Measurements from ENCODE around the gene INPP5A.
"Not testable (repeated sequence)": the region's sequence is repeated elsewhere in the genome, so short reads cannot be mapped to it uniquely, and the experiment has no call there.

INPP5A gene

GRCh38 chr10:132551093-132551807 is 13.7 kb downstream of the INPP5A start:
- DNase-seq (ENCODE audit: low spot score), result no peak
- H4K91ac ChIP-seq (ENCODE audit: low read depth, low read length, poor library complexity), result no peak overlapping the region
- no CpG with 5 or more reads among the region's 15 CpGs for WGBS, 2 donors (ENCODE audit: extremely low coverage in 2 of 2, insufficient read length in 2 of 2, insufficient replicate concordance in 1 of 2)

DNA sequence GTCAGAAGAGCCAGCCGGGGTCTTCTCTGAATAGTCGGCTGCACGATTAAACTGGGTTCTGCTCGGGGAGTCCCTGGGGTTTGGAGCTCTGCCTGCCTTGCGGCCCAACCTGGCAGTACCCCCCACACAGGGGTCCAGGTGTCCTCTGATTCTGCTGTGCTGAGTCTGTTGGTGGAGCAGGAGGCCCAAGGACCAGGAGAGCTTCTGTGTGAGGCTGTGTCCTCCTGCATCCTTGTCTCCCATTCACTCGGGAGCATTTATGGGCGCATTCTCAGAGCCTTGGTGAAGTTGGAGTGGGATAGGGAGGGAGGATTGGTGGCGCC is 14.2 kb downstream of the INPP5A start:
- Histone ChIP-seq H3K4me2 (ENCODE audit: insufficient read depth, low read length, poor library complexity, severe bottlenecking) (no peak overlapping the region), H3K23ac (ENCODE audit: low read depth, low read length, poor library complexity) (no peak overlapping the region), H3K18ac (ENCODE audit: low read length) (no peak overlapping the region), H2BK5ac (ENCODE audit: low read length) (no peak overlapping the region), H3K9me3 (replicated peaks in 1 of 2; ENCODE audit: control insufficient read depth in 2 of 2, insufficient read depth in 1 of 2, low read depth in 1 of 2, low read length in 2 of 2) (peaks cover 0 to 4% of the 10 kb centered on the region in 2 donors), H4K91ac (ENCODE audit: low read depth, low read length, poor library complexity) (no peak overlapping the region), H3K36me3 (replicated peaks in 1 of 2; ENCODE audit: control insufficient read depth in 2 of 2, insufficient read depth in 2 of 2, low read length in 2 of 2) (peaks cover 0 to 2% of the 10 kb centered on the region in 2 donors), H2BK15ac (ENCODE audit: low read length) (no peak overlapping the region), H3K4me3 (ENCODE audit: low read length in 2 of 2) (no peak overlapping the region), H3K27me3 (ENCODE audit: control insufficient read depth in 3 of 3, insufficient read depth in 3 of 3, low read depth in 1 of 3, low read length in 3 of 3) (no peaks in the 10 kb centered on the region), H2AK5ac (ENCODE audit: low read depth, low read length) (no peak overlapping the region), H3K27ac (replicated peaks; ENCODE audit: low read length) (no peak overlapping the region), H3K14ac (ENCODE audit: low read length) (no peak overlapping the region), H2AFZ (ENCODE audit: low read length) (no peak overlapping the region), H3K79me1 (ENCODE audit: low read depth, low read length) (peaks cover 28% of the 10 kb centered on the region), H2BK120ac (ENCODE audit: low read depth, low read length) (no peak overlapping the region), H4K8ac (ENCODE audit: low read depth, low read length) (no peak overlapping the region), H3K9ac (ENCODE audit: low read depth, low read length, poor library complexity) (no peak overlapping the region), H3K4ac (ENCODE audit: low read length) (no peak overlapping the region), H3K4me1 (ENCODE audit: control insufficient read depth in 2 of 2, insufficient read depth in 1 of 2, low read depth in 1 of 2, low read length in 2 of 2) (no peaks in the 10 kb centered on the region), H2BK12ac (ENCODE audit: low read length) (no peak overlapping the region)
- WGBS, 2 donors (ENCODE audit: extremely low coverage in 2 of 2, insufficient read length in 2 of 2, insufficient replicate concordance in 1 of 2), result no CpG with 5 or more reads among the region's 8 CpGs
- no peak for DNase-seq (ENCODE audit: low spot score)

More at GRCh38 chr10:132551093-132551807, 13.7 kb downstream of the INPP5A start:
- peaks cover 0 to under 1% of the 10 kb centered on the region in 2 donors for H3K36me3 ChIP-seq (replicated peaks in 1 of 2; ENCODE audit: control insufficient read depth in 2 of 2, insufficient read depth in 2 of 2, low read length in 2 of 2)
- peak overlapping the region; percentile 76 for H3K18ac ChIP-seq (ENCODE audit: low read length)
- no peak overlapping the region for H3K4me2 ChIP-seq (ENCODE audit: insufficient read depth, low read length, poor library complexity, severe bottlenecking)
- H2BK12ac ChIP-seq (ENCODE audit: low read length), result no peak overlapping the region
- H2BK15ac ChIP-seq (ENCODE audit: low read length), result peak overlapping the region; percentile 81
- peak overlapping the region; percentile 53 for H2BK5ac ChIP-seq (ENCODE audit: low read length)
- no peaks in the 10 kb centered on the region for H3K27me3 ChIP-seq (ENCODE audit: control insufficient read depth in 3 of 3, insufficient read depth in 3 of 3, low read depth in 1 of 3, low read length in 3 of 3)
- H3K27ac ChIP-seq (replicated peaks; ENCODE audit: low read length), result no peak overlapping the region
- H4K8ac ChIP-seq (ENCODE audit: low read depth, low read length), result no peak overlapping the region
- peaks cover 0 to 3% of the 10 kb centered on the region in 2 donors for H3K9me3 ChIP-seq (replicated peaks in 1 of 2; ENCODE audit: control insufficient read depth in 2 of 2, insufficient read depth in 1 of 2, low read depth in 1 of 2, low read length in 2 of 2)
- H2BK120ac ChIP-seq (ENCODE audit: low read depth, low read length), result no peak overlapping the region
- no peak overlapping the region for H2AK5ac ChIP-seq (ENCODE audit: low read depth, low read length)
- H3K4me3 ChIP-seq (ENCODE audit: low read length in 2 of 2), result no peak overlapping the region
- H3K9ac ChIP-seq (ENCODE audit: low read depth, low read length, poor library complexity), result peak overlapping the region; percentile 60
- no peaks in the 10 kb centered on the region for H3K4me1 ChIP-seq (ENCODE audit: control insufficient read depth in 2 of 2, insufficient read depth in 1 of 2, low read depth in 1 of 2, low read length in 2 of 2)
- H3K4ac ChIP-seq (ENCODE audit: low read length), result no peak overlapping the region
- H3K23ac ChIP-seq (ENCODE audit: low read depth, low read length, poor library complexity), result peak overlapping the region; percentile 65
- H3K79me1 ChIP-seq (ENCODE audit: low read depth, low read length), result peaks cover 27% of the 10 kb centered on the region
- no peak overlapping the region for H2AFZ ChIP-seq (ENCODE audit: low read length)
- no peak overlapping the region for H3K14ac ChIP-seq (ENCODE audit: low read length)

DNA sequence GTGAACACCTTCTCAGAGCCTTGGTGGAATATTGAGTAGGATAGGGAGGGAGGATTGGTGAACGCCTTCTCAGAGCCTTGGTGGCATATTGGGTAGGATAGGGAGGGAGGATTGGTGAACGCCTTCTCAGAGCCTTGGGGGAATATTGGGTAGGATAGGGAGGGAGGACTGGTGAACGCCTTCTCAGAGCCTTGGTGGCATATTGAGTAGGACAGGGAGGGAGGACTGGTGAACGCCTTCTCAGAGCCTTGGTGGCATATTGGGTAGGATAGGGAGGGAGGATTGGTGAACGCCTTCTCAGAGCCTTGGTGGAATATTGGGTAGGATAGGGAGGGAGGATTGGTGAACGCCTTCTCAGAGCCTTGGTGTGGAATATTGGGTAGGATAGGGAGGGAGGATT is 15.0 kb downstream of the INPP5A start:
- not testable (repeated sequence) for H2AK5ac ChIP-seq (ENCODE audit: low read depth, low read length); H4K91ac ChIP-seq (ENCODE audit: low read depth, low read length, poor library complexity); H2BK120ac ChIP-seq (ENCODE audit: low read depth, low read length); H3K4me1 ChIP-seq (ENCODE audit: control insufficient read depth in 2 of 2, insufficient read depth in 1 of 2, low read depth in 1 of 2, low read length in 2 of 2); H3K4me2 ChIP-seq (ENCODE audit: insufficient read depth, low read length, poor library complexity, severe bottlenecking); H3K4ac ChIP-seq (ENCODE audit: low read length); H2BK12ac ChIP-seq (ENCODE audit: low read length); H2AFZ ChIP-seq (ENCODE audit: low read length); H3K36me3 ChIP-seq (replicated peaks in 1 of 2; ENCODE audit: control insufficient read depth in 2 of 2, insufficient read depth in 2 of 2, low read length in 2 of 2); H3K27ac ChIP-seq (replicated peaks; ENCODE audit: low read length); H3K9me3 ChIP-seq (replicated peaks in 1 of 2; ENCODE audit: control insufficient read depth in 2 of 2, insufficient read depth in 1 of 2, low read depth in 1 of 2, low read length in 2 of 2); H3K27me3 ChIP-seq (ENCODE audit: control insufficient read depth in 3 of 3, insufficient read depth in 3 of 3, low read depth in 1 of 3, low read length in 3 of 3); H3K14ac ChIP-seq (ENCODE audit: low read length); H2BK15ac ChIP-seq (ENCODE audit: low read length); H4K8ac ChIP-seq (ENCODE audit: low read depth, low read length); H3K23ac ChIP-seq (ENCODE audit: low read depth, low read length, poor library complexity); DNase-seq (ENCODE audit: low spot score); H2BK5ac ChIP-seq (ENCODE audit: low read length); H3K4me3 ChIP-seq (ENCODE audit: low read length in 2 of 2); H3K9ac ChIP-seq (ENCODE audit: low read depth, low read length, poor library complexity); H3K18ac ChIP-seq (ENCODE audit: low read length)
- peaks cover 28% of the 10 kb centered on the region for H3K79me1 ChIP-seq (ENCODE audit: low read depth, low read length)
- WGBS, 2 donors (ENCODE audit: extremely low coverage in 2 of 2, insufficient read length in 2 of 2, insufficient replicate concordance in 1 of 2), result no CpG with 5 or more reads among the region's 6 CpGs

DNA sequence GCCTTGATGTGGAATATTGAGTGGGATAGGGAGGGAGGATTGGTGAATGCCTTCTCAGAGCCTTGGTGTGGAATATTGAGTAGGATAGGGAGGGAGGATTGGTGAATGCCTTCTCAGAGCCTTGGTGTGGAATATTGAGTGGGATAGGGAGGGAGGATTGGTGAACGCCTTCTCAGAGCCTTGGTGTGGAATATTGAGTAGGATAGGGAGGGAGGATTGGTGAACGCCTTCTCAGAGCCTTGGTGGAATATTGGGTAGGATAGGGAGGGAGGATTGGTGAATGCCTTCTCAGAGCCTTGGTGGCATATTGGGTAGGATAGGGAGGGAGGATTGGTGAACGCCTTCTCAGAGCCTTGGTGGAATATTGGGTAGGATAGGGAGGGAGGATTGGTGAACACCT is 16.0 kb downstream of the INPP5A start:
- H2BK12ac ChIP-seq (ENCODE audit: low read length); H2BK15ac ChIP-seq (ENCODE audit: low read length); H2AFZ ChIP-seq (ENCODE audit: low read length); H3K4ac ChIP-seq (ENCODE audit: low read length); H3K14ac ChIP-seq (ENCODE audit: low read length); H3K4me2 ChIP-seq (ENCODE audit: insufficient read depth, low read length, poor library complexity, severe bottlenecking); H2BK120ac ChIP-seq (ENCODE audit: low read depth, low read length); H3K27ac ChIP-seq (replicated peaks; ENCODE audit: low read length); H3K36me3 ChIP-seq (replicated peaks in 1 of 2; ENCODE audit: control insufficient read depth in 2 of 2, insufficient read depth in 2 of 2, low read length in 2 of 2); H3K23ac ChIP-seq (ENCODE audit: low read depth, low read length, poor library complexity); H4K8ac ChIP-seq (ENCODE audit: low read depth, low read length); H2BK5ac ChIP-seq (ENCODE audit: low read length); H3K18ac ChIP-seq (ENCODE audit: low read length); DNase-seq (ENCODE audit: low spot score); H3K27me3 ChIP-seq (ENCODE audit: control insufficient read depth in 3 of 3, insufficient read depth in 3 of 3, low read depth in 1 of 3, low read length in 3 of 3); H3K4me1 ChIP-seq (ENCODE audit: control insufficient read depth in 2 of 2, insufficient read depth in 1 of 2, low read depth in 1 of 2, low read length in 2 of 2); H3K4me3 ChIP-seq (ENCODE audit: low read length in 2 of 2); H2AK5ac ChIP-seq (ENCODE audit: low read depth, low read length); H3K9ac ChIP-seq (ENCODE audit: low read depth, low read length, poor library complexity); H4K91ac ChIP-seq (ENCODE audit: low read depth, low read length, poor library complexity); H3K9me3 ChIP-seq (replicated peaks in 1 of 2; ENCODE audit: control insufficient read depth in 2 of 2, insufficient read depth in 1 of 2, low read depth in 1 of 2, low read length in 2 of 2): not testable (repeated sequence)
- WGBS, 2 donors (ENCODE audit: extremely low coverage in 2 of 2, insufficient read length in 2 of 2, insufficient replicate concordance in 1 of 2), result no CpG with 5 or more reads among the region's 3 CpGs
- H3K79me1 ChIP-seq (ENCODE audit: low read depth, low read length), result peaks cover 28% of the 10 kb centered on the region

All from neuronal stem cell (in vitro differentiated cells).